GM19240 (cell line): ENCODE results near the gene RFX5.
"Not testable (repeated sequence)": the region's sequence is repeated elsewhere in the genome, so short reads cannot be mapped to it uniquely, and the experiment has no call there.

ENCODE experiments used
- DNase-seq: peaks from one replicate; pipeline ENCODE4 v3.0.0; 2011; ENCODE audit warnings: low spot score; ENCODE audit not compliant: insufficient read length

Gene RFX5

GRCh38 chr1:151362308-151363155, 15.5 kb upstream of the RFX5 start:
- no peak for DNase-seq

GRCh38 chr1:151361883-151362282, 14.8 kb upstream of the RFX5 start:
- no peak for DNase-seq

- DNase-seq = no peak
These were observed 9.6 kb upstream of the RFX5 start for GRCh38 chr1:151356696-151357095.

GRCh38 chr1:151352021-151352718, 5.1 kb upstream of the RFX5 start:
- DNase-seq = no peak

GRCh38 chr1:151350323-151350722, 3.3 kb upstream of the RFX5 start:
- DNase-seq = not testable (repeated sequence)

- DNase-seq = no peak
These were observed 633 bp upstream of the RFX5 start for GRCh38 chr1:151347523-151348246.

GRCh38 chr1:151346082-151346768, 827 bp downstream of the RFX5 start:
- no peak for DNase-seq

GRCh38 chr1:151344291-151344690, 2.8 kb downstream of the RFX5 start:
- no peak for DNase-seq

GRCh38 chr1:151343587-151343986, 3.5 kb downstream of the RFX5 start:
- DNase-seq = no peak

GRCh38 chr1:151342569-151342968, 4.5 kb downstream of the RFX5 start:
- DNase-seq = no peak

GRCh38 chr1:151342021-151342420, 5.0 kb downstream of the RFX5 start:
- no peak for DNase-seq

- DNase-seq = no peak
These were observed 5.9 kb downstream of the RFX5 start for GRCh38 chr1:151340870-151341754.

GRCh38 chr1:151336556-151336955, 10.5 kb downstream of the RFX5 start:
- DNase-seq = no peak

GRCh38 chr1:151334822-151335221, 12.2 kb downstream of the RFX5 start:
- DNase-seq = no peak

- no peak for DNase-seq
These were observed 19.0 kb downstream of the RFX5 start for GRCh38 chr1:151327903-151328674.

- DNase-seq = peak; percentile 91
These were observed 19.7 kb downstream of the RFX5 start, which contains the start of gene PI4KB for GRCh38 chr1:151327223-151327902. TSS of gene PI4KB (minus strand) at chr1:151327416. CDS start at chr1:151316481, 10,935 bp downstream.

GRCh38 chr1:151326619-151327222, 20.3 kb downstream of the RFX5 start:
- peak; percentile 82 for DNase-seq

GRCh38 chr1:151325646-151326429, 21.2 kb downstream of the RFX5 start:
- no peak for DNase-seq
